ENCODE measurements around the gene ANKS1A. TPM values are rescaled to one million over a fixed set of nuclear protein-coding genes. Genes with fewer than 3 reads are reported as not detected.

Gene ANKS1A
- total RNA-seq, 2 donors from 2014 or later = 34.9 to 36.4 TPM

DNA sequence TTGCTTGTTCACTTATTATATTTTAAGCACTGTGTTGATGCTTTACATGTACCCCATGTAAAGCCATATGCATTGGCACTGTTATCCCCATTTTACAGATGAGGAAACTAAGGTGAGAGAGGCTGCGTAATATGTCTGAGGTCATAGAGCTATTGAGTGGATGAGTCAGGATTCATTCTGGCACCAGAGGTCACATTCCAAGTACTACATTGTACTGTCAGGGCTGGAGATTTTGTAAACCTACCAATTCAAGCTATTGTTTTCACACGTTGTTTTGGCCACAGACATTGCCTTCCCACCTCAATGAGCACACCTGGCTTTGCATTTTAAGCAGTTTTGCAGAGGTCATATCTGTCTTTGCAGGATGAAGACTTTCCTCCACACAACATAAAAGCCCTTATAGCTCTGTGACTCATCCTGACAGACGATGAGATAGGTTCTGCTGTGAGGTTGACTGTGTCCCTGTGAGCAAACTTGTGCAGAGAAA, 33.2 kb downstream of the ANKS1A start:
- H3K27ac Mint-ChIP-seq = no peak overlapping the region
- no peak for DNase-seq

DNA sequence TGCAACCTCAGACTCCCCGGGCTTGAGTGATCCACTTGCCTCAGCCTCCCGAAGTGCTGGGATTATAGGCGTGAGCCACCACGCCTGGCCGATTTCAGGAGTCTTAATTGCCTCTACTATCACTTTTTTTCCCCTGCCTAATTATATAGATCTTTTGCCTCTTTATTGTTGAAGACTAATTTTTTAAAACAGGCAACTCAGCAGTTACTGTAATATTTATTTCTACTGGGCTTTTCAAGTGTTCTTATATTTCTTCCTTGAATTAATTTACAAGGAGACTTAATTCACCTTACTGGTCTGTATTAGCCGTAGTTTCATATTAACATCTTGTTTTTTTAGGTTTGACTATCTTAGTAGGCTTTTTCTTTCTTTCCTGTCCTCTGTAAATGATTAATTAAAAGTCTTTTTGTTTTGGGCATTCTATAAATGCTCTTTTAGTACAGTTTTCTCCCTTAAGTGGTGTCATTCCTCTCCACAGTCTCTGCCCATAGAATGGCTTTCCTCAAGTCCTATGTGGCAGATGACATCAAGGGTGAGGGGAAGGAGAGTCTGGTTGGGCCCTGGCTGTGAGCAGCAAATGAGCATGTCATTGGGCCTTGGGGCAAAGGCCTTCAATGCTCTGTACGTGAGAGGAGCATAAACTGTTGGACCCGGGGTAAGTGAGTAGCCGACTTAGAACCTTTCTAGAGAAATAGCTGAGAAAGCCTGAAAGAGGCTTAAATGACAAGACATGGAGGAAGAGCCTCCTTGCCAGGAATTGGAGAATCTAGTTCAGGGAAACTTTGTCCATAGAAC, 36.0 kb downstream of the ANKS1A start:
- no peak for DNase-seq
- Histone ChIP-seq H3K4me3 (ENCODE audit: low read length) (no peak overlapping the region), H3K4me1 (ENCODE audit: control insufficient read depth, insufficient read depth, low read length) (peaks cover 11% of the 10 kb centered on the region), H3K9ac (ENCODE audit: extremely low read depth, low read length, poor library complexity, severe bottlenecking) (no peak overlapping the region), H3K27ac (ENCODE audit: low read depth, low read length) (no peak overlapping the region), H3K9me3 (ENCODE audit: control insufficient read depth, low read length) (no peaks in the 10 kb centered on the region), H3K36me3 (ENCODE audit: control insufficient read depth, insufficient read depth, low read length) (no peaks in the 10 kb centered on the region), H3K27me3 (ENCODE audit: control insufficient read depth, insufficient read depth, low read length, poor library complexity, severe bottlenecking) (no peaks in the 10 kb centered on the region)
- peaks cover 27% of the 10 kb centered on the region for H3K4me1 Mint-ChIP-seq
- no peaks in the 10 kb centered on the region for H3K27me3 Mint-ChIP-seq (ENCODE audit: insufficient read depth)
- no peak overlapping the region for H3K4me3 Mint-ChIP-seq
- WGBS, 2 experiments (ENCODE audit: insufficient coverage in 1 of 2, insufficient read length in 1 of 2) = 77 to 95% methylated on average over 4 to 9 of the region's 9 CpGs
- no peaks in the 10 kb centered on the region for H3K9me3 Mint-ChIP-seq
- TF ChIP-seq, protein P1, sequence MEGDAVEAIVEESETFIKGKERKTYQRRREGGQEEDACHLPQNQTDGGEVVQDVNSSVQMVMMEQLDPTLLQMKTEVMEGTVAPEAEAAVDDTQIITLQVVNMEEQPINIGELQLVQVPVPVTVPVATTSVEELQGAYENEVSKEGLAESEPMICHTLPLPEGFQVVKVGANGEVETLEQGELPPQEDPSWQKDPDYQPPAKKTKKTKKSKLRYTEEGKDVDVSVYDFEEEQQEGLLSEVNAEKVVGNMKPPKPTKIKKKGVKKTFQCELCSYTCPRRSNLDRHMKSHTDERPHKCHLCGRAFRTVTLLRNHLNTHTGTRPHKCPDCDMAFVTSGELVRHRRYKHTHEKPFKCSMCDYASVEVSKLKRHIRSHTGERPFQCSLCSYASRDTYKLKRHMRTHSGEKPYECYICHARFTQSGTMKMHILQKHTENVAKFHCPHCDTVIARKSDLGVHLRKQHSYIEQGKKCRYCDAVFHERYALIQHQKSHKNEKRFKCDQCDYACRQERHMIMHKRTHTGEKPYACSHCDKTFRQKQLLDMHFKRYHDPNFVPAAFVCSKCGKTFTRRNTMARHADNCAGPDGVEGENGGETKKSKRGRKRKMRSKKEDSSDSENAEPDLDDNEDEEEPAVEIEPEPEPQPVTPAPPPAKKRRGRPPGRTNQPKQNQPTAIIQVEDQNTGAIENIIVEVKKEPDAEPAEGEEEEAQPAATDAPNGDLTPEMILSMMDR (conservative IDR thresholded peaks at IDR 0.05) = no peak
- no peak overlapping the region for H3K27ac Mint-ChIP-seq
- H3K36me3 Mint-ChIP-seq (ENCODE audit: low read depth) = peaks cover 3% of the 10 kb centered on the region

More for the DNA sequence above, 33.2 kb downstream of the ANKS1A start:
- Mint-ChIP-seq H3K4me3 (no peak overlapping the region), H3K36me3 (ENCODE audit: low read depth) (peaks cover 14% of the 10 kb centered on the region), H3K27me3 (ENCODE audit: insufficient read depth) (no peaks in the 10 kb centered on the region), H3K9me3 (no peaks in the 10 kb centered on the region), H3K4me1 (peaks cover 9% of the 10 kb centered on the region)
- Histone ChIP-seq H3K4me1 (ENCODE audit: control insufficient read depth, insufficient read depth, low read length) (peaks cover 2% of the 10 kb centered on the region), H3K27me3 (ENCODE audit: control insufficient read depth, insufficient read depth, low read length, poor library complexity, severe bottlenecking) (no peaks in the 10 kb centered on the region), H3K9me3 (ENCODE audit: control insufficient read depth, low read length) (no peaks in the 10 kb centered on the region), H3K27ac (ENCODE audit: low read depth, low read length) (no peak overlapping the region), H3K36me3 (ENCODE audit: control insufficient read depth, insufficient read depth, low read length) (peaks cover 9% of the 10 kb centered on the region), H3K4me3 (ENCODE audit: low read length) (no peak overlapping the region), H3K9ac (ENCODE audit: extremely low read depth, low read length, poor library complexity, severe bottlenecking) (no peak overlapping the region)
- TF ChIP-seq, protein P1 (conservative IDR thresholded peaks at IDR 0.05) = no peak
- 72 to 85% methylated on average over 2 to 3 of the region's 3 CpGs for WGBS, 2 experiments (ENCODE audit: insufficient coverage in 1 of 2, insufficient read length in 1 of 2)

DNA sequence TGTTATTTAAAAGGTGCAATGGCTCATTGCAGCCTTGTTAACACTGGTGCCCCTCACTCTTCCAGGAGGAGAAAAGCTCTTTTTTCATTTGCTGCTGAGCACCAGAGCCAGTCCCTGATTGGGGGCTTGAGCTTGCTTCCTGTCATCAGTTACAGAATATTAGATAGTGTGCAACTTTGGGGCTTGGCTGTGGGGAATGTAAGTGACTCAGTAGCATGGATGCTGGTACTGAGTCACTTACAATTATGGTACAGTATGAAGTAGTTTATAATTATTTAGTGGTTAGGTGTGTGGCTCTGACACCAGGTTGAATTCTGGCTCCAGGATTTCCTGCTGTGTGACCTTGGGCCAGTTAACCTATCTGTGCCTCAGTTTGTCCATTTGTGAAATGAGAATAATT, 37.6 kb downstream of the ANKS1A start:
- no peak overlapping the region for H3K4me3 Mint-ChIP-seq
- Histone ChIP-seq H3K9me3 (ENCODE audit: control insufficient read depth, low read length) (no peaks in the 10 kb centered on the region), H3K36me3 (ENCODE audit: control insufficient read depth, insufficient read depth, low read length) (no peaks in the 10 kb centered on the region), H3K4me3 (ENCODE audit: low read length) (no peak overlapping the region), H3K9ac (ENCODE audit: extremely low read depth, low read length, poor library complexity, severe bottlenecking) (no peak overlapping the region), H3K27me3 (ENCODE audit: control insufficient read depth, insufficient read depth, low read length, poor library complexity, severe bottlenecking) (no peaks in the 10 kb centered on the region), H3K4me1 (ENCODE audit: control insufficient read depth, insufficient read depth, low read length) (peaks cover 11% of the 10 kb centered on the region), H3K27ac (ENCODE audit: low read depth, low read length) (no peak overlapping the region)
- H3K27me3 Mint-ChIP-seq (ENCODE audit: insufficient read depth) = no peaks in the 10 kb centered on the region
- no peak overlapping the region for H3K27ac Mint-ChIP-seq
- H3K36me3 Mint-ChIP-seq (ENCODE audit: low read depth) = peaks cover 4% of the 10 kb centered on the region
- no peaks in the 10 kb centered on the region for H3K9me3 Mint-ChIP-seq
- H3K4me1 Mint-ChIP-seq = peaks cover 33% of the 10 kb centered on the region
- DNase-seq = no peak
- TF ChIP-seq, protein P1 (conservative IDR thresholded peaks at IDR 0.05) = no peak

Data from endodermal cell (in vitro differentiated cells).